NCI-H345 (cell line): Measurements from ENCODE around the gene SCAI.
A peak's percentile ranks its signal among the peaks of the same experiment; 100 is the strongest.
"Not testable (repeated sequence)": the region's sequence is repeated elsewhere in the genome, so short reads cannot be mapped to it uniquely, and the experiment has no call there.

Source experiments
- DNase-seq: peaks from one replicate; lab custom pipeline; 2025; lab: John Stamatoyannopoulos, UW

The SCAI gene

GRCh38 chr9:124947727-124948391 lies 195.5 kb downstream of the SCAI start:
- no peak for DNase-seq

DNA sequence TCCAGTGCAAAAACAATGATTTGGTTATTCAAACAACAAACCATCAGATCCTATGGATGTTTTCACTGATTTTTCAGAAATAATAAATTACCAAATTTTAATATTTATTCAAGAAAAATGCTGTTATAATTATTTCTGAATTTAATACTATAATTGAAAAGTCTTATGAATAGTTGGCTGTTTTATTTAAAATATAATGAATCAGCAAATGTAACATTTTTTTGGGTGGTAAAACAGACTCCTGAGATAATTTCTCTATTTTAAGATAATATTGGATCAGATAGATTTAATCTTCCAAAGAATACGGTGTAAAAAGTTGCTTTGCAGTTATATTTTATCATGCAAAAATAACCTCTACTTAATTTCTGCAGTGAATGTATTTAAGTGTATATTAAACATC lies 197.2 kb downstream of the SCAI start:
- DNase-seq: no peak

DNA sequence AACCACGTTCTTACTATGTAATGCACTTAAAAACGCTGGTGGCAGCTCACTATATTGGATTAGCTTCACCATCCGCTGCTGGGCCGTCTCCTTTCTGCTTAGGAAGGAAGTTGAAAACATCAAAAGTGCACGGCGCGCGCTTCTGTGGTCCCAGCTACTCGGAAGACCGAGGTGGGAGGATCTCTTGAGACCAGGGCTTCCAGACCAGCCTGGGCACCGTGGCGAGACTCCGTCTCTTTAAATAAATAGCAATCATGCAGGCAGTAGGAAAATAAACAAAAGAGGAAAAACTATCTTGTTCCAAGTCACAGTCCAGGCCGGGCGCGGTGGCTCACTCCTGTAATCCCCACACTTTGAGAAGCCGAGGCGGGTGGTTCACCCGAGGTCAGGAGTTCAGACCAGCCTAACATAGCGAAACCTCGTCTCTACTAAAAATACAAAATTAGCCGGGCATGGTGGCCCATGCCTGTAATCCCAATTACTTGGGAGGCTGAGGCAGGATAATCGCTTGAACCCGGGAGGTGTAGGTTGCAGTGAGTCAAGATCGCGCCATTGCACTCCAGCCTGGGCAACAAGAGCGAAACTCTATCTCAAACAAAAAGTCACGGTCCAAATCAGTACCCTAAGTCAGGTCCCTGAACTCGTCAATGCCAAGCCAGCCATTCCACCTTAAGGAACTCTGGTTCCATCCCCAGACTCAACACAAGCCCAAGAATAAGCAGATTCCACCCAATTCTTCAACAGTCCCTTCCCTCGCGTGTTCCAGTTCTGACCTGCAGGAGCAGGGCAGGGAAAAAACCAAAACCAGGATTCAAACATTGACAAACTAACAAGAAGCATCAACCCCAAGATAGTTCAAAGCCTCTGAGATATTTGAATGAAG lies 201.4 kb downstream of the SCAI start:
- DNase-seq: no peak

- peak; percentile 97 for DNase-seq
These were observed 202.2 kb downstream of the SCAI start, which contains the start of gene GOLGA1 for GRCh38 chr9:124940894-124941678. Gene GOLGA1, minus strand, starts transcription at chr9:124941083. Its CDS starts 2,372 bp downstream, at chr9:124938711.

DNA sequence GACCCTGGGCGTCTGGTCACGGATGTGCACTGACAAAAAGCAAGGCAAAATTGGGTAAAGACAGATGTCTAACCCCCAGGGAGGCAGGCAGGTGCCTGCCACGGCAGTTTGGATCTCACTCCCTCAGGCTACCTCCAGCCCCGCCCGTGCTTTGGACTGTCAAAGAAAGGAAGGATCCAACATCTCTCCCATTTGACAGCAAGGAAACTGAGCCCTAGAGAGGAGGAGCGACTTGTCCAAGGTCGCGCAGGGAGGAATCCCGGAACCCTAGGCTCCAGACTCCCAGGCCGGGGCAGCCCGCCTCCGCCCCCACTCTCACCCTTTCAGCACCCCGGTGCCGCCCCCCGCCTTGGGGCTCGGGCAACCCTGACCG lies 202.8 kb downstream of the SCAI start:
- DNase-seq: peak; percentile 92

DNA sequence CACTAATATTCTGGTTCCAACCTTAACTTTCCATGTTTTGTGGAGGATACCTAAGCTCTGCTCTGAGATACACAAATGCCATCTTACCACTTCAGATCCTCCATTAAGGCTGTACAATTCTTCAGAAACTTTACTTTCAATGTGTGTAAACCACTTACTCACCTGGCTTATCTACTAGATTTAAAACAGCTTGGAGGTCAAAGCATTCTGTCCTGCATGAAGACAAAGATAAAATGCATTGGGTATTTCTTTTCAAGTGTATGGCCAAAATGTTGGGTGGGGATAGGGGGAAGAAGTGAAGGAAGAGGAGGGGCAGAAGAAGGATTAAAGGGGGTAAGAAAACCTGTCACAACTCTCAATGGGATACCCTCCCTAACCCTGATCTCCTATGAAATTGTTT lies 203.4 kb downstream of the SCAI start:
- no peak for DNase-seq

- no peak for DNase-seq
These were observed 209.0 kb downstream of the SCAI start for GRCh38 chr9:124934290-124934689.

- no peak for DNase-seq
These were observed 211.0 kb downstream of the SCAI start for GRCh38 chr9:124932333-124932732.

DNA sequence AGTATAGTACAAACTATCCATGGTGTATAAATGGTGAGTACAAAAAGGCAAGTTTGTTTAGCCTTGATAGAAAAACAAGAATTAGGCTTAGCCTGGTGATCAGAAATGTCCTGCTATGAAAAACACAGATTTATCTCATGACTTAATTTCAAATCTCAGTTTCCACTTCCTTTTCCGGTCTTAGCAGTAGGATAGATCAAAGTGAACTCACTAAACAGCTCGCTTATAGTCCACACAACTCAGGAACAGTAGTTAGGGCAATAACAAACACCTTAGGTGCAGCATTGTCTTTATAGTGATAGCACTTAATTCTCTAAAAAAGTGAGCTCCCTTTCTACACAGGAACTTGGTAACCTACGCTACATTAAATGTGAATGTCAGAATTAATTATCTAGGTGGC lies 213.9 kb downstream of the SCAI start:
- no peak for DNase-seq

DNA sequence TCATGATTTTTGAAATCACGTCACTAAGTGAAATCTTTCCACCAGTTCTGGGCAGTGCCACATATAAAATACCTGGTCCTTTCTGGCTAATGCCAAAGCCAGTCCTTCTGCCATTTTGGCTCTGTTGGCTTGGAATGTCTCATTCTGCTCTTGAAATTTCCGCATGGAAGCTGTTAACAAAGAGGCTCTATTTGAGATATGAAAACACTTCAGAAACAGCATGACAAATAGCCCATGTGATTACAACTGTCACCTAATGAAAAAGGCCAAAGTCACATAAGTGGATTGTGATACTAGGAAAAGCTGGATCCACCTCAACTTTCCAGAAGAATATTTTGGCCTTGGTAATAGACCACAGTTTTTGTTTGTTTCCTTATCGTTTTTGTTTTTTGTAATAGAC lies 215.2 kb downstream of the SCAI start:
- no peak for DNase-seq

- not testable (repeated sequence) for DNase-seq
These were observed 222.9 kb downstream of the SCAI start for GRCh38 chr9:124920394-124920793.

DNA sequence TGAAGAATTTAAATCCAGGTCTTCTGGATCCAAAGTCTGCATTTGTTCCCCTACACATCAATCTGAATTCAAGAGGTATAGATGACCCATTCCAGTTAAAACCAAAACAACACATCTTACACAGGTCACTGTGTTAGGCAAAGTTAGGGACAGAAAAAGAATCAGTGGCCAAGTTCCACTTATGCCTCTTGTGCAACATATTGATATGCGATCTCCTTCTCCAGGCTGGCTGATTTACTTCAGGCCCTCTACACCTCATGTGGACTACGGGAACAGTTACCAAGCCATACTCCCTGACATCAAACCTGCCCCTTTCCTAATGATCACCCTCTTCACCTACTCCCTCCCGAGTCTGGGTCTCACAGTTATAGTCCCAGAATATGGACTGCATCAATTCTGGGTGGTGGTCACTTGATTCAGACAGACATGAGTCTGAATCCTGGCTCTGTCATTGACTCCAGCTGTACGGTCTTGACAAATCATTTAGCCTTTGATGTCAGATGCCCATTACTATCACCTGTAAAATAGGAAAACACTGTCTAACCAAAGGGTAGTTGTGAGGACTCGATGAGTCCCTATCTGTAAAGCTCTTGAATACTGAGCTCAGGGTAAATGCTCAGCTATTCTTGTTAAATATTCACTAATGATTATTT lies 228.4 kb downstream of the SCAI start:
- DNase-seq: no peak

GRCh38 chr9:124913378-124913777 lies 229.9 kb downstream of the SCAI start:
- no peak for DNase-seq

GRCh38 chr9:124911766-124912165 lies 231.6 kb downstream of the SCAI start:
- no peak for DNase-seq

DNA sequence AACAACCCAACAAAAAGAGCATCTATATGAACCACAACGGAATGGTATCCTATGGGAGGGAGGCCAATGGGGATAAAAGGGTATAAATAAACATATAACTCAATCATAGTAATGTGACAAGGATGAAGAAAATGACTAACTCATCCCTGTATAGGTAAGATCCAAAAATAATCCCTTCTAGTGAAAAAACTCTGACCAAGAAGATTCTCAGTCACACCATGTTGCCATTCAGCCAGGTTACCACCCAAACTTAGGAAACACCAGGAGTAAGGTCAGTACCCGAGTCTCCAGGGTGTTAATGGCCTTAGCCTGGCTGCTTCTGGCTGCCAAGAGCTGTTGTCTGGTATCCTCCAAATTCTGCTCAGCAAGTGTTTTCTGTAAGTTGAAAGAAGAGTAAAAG lies 235.2 kb downstream of the SCAI start:
- no peak for DNase-seq

DNA sequence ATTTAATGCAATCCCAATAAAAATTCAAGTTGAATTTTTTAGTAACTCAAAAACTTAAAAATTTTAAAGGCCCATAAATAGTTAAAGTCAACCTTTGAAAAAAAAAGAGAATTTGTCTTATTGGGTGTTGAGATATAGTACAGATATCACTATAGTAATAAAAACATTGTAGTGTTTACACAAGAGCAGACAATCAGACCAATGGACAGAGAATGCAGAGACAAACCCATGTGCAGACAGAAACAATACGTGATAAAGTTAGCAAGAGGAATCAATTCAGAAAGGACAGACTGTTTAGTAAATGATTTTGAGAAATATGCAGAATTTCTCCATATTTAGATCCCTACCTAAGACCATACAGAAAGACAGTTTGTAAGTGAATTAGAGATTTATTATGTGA lies 236.4 kb downstream of the SCAI start:
- DNase-seq: no peak

DNA sequence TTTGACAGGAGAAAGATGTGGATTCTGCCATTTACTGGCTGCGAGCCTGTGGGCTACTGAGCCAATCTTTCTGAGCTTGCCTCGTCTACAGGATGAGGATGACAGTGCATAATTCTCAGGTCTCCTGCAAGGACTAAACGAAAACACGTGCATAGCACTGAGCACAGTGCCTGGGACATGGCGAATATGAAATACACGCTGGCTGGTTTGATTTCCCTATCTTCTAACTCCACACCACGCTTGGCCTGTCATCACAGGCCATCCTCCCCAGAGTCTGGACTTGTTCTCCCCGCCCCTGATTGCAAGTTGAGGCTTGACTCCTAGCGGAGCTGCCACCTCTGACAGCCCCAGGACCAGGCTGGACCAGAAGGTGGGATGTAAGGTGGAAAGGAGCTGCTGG lies 243.5 kb downstream of the SCAI start:
- DNase-seq: no peak

GRCh38 chr9:124897570-124898460 lies 245.5 kb downstream of the SCAI start:
- DNase-seq: no peak

- peak; percentile 13 for DNase-seq
These were observed 248.6 kb downstream of the SCAI start for GRCh38 chr9:124894741-124895170.

- DNase-seq: no peak
These were observed 249.1 kb downstream of the SCAI start for GRCh38 chr9:124894035-124894740.
